ENCODE data around the gene HOXA2. TPM values are rescaled to one million over a fixed set of nuclear protein-coding genes. Genes with fewer than 3 reads are reported as not detected.

The HOXA2 gene
- total and polyA plus RNA-seq, 2 of the 8 experiments (the other 6 are each of a cell fraction or from before 2014, with no cell fraction given), result not detected

DNA sequence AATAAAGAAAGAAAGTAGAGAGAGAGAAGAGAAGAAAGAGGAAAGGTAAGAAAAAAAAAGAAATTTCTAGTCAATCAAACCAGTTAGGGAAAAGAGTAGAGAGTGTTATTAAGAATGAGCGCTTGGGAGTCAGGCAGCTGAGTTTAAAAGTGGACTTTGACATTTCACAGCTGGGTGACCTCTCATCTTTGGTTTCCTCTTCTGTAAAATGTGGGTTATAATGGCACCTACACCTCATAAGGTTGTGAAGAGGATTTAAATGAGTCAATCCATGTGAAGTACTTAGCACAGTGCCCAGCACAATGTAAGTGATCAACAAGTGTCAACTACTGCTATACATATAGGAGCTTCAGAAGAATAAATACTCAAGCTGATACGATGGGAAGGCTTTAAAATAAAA lies 18.8 kb downstream of the HOXA2 start:
- WGBS, 2 experiments (ENCODE audit: extremely low coverage in 1 of 2, insufficient coverage in 1 of 2, insufficient read length in 1 of 2, insufficient replicate concordance in 2 of 2, low coverage in 1 of 2, low lambda C conversion rate in 2 of 2, missing lambda C conversion rate in 1 of 2), result 86% methylated on average over 2 of the region's 2 CpGs; no CpG with 5 or more reads in 1 of the 2 experiments
- CTCF ChIA-PET (ENCODE audit: partially characterized antibody), result interaction anchor here (0.6 to 1.6 kb wide), 10 partner anchors 13 to 336 kb away, joined by 3 to 6 read pairs (median 3); partner anchors contain the start of gene HOXA5

More for the DNA sequence above, 18.8 kb downstream of the HOXA2 start:
- Histone ChIP-seq H3K4ac (replicated peaks; ENCODE audit: insufficient read length, low read depth, low read length) (no peak overlapping the region), H3K23me2 (ENCODE audit: low read depth, low read length) (no peaks in the 10 kb centered on the region; the same call in 1 of the 2 replicates), H3K79me2 (ENCODE audit: control insufficient read depth in 1 of 2, insufficient read depth in 2 of 2, low read length in 2 of 2) (no peaks in the 10 kb centered on the region), H3K4me3 (ENCODE audit: extremely low read depth in 1 of 4, insufficient read depth in 2 of 4, low read depth in 3 of 4, low read length in 4 of 4) (no peak overlapping the region), H2BK5ac (ENCODE audit: low read depth, low read length) (no peak overlapping the region), H3K36me3 (ENCODE audit: control insufficient read depth in 2 of 4, insufficient read depth in 4 of 4, low read length in 3 of 4) (no peaks in the 10 kb centered on the region; a peak in 1 of 8 replicates), H2AFZ (ENCODE audit: low read length) (no peak overlapping the region), H3K27ac (ENCODE audit: low read depth, low read length) (no peak overlapping the region), H4K91ac (replicated peaks; ENCODE audit: insufficient read length, low read length) (no peak overlapping the region), H2BK15ac (ENCODE audit: low read length) (no peak overlapping the region), H4K20me1 (replicated peaks in 1 of 2; ENCODE audit: control insufficient read depth in 1 of 2, insufficient read depth in 2 of 2, low read length in 2 of 2) (no peaks in the 10 kb centered on the region), H3K23ac (ENCODE audit: insufficient read length) (no peak overlapping the region), H4K8ac (ENCODE audit: extremely low read depth, insufficient read depth, low read length) (no peak overlapping the region), H3K4me1 (replicated peaks in 1 of 4; ENCODE audit: control insufficient read depth in 3 of 4, insufficient read depth in 4 of 4, low read length in 3 of 4) (peaks cover 0 to 3% (median 0%) of the 10 kb centered on the region in 4 experiments; a peak in 1 of 7 replicates), H2AK5ac (ENCODE audit: low read depth, low read length) (no peak overlapping the region), H3K18ac (ENCODE audit: extremely low read depth, low read length) (no peak overlapping the region), H3K56ac (replicated peaks; ENCODE audit: insufficient read length, low read depth, low read length) (no peak overlapping the region), H3K27me3 (replicated peaks in 1 of 4; ENCODE audit: control insufficient read depth in 3 of 4, extremely low read depth in 1 of 4, insufficient read depth in 3 of 4, low read length in 3 of 4) (peaks cover 21 to 24% (median 23%) of the 10 kb centered on the region in 4 experiments), H3K9me3 (ENCODE audit: insufficient read depth in 2 of 2, low read depth in 1 of 2, low read length in 1 of 2) (peaks cover 0 to 2% of the 10 kb centered on the region in 2 experiments; a peak in 1 of 4 replicates), H4K5ac (ENCODE audit: insufficient read length, low read depth, low read length) (no peak overlapping the region), H3K4me2 (ENCODE audit: insufficient read depth in 1 of 2, low read depth in 2 of 2, low read length in 2 of 2) (no peak overlapping the region), H3K14ac (ENCODE audit: insufficient read length) (no peak overlapping the region), H2BK20ac (ENCODE audit: low read length) (no peak overlapping the region), H2BK12ac (ENCODE audit: low read depth, low read length) (no peak overlapping the region), H2BK120ac (replicated peaks; ENCODE audit: low read depth, low read length) (no peak overlapping the region), H3K9ac (replicated peaks in 1 of 4; ENCODE audit: extremely low read depth in 1 of 4, low read depth in 3 of 4, low read length in 3 of 4) (no peak overlapping the region), H3K79me1 (ENCODE audit: low read depth, low read length) (no peaks in the 10 kb centered on the region)
- TF ChIP-seq YY1 (IDR thresholded peaks at IDR 0.05; ENCODE audit: low read depth, low read length) (no peak), JUND (IDR thresholded peaks at IDR 0.05; ENCODE audit: low read length) (no peak), POLR2AphosphoS5 (IDR thresholded peaks at IDR 0.05; ENCODE audit: low read depth, low read length) (no peak), RNF2 (IDR thresholded peaks at IDR 0.05; ENCODE audit: borderline replicate concordance, low read depth, low read length, missing control alignments, poor library complexity, severe bottlenecking) (no peak), CREB1 (IDR thresholded peaks at IDR 0.05) (no peak), MAFK (IDR thresholded peaks at IDR 0.05; ENCODE audit: low read depth, low read length) (no peak), CHD2 (IDR thresholded peaks at IDR 0.05; ENCODE audit: low read length) (no peak), PHF8 (conservative IDR thresholded peaks at IDR 0.05; ENCODE audit: low read depth, low read length) (no peak), SP1 (IDR thresholded peaks at IDR 0.05; ENCODE audit: low read depth, low read length) (no peak), GABPA (IDR thresholded peaks at IDR 0.05; ENCODE audit: borderline replicate concordance, insufficient read depth, low read length) (no peak)
- TF ChIP-seq, protein P1, sequence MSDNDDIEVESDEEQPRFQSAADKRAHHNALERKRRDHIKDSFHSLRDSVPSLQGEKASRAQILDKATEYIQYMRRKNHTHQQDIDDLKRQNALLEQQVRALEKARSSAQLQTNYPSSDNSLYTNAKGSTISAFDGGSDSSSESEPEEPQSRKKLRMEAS (IDR thresholded peaks at IDR 0.05), result no peak
- TF ChIP-seq, protein P2, sequence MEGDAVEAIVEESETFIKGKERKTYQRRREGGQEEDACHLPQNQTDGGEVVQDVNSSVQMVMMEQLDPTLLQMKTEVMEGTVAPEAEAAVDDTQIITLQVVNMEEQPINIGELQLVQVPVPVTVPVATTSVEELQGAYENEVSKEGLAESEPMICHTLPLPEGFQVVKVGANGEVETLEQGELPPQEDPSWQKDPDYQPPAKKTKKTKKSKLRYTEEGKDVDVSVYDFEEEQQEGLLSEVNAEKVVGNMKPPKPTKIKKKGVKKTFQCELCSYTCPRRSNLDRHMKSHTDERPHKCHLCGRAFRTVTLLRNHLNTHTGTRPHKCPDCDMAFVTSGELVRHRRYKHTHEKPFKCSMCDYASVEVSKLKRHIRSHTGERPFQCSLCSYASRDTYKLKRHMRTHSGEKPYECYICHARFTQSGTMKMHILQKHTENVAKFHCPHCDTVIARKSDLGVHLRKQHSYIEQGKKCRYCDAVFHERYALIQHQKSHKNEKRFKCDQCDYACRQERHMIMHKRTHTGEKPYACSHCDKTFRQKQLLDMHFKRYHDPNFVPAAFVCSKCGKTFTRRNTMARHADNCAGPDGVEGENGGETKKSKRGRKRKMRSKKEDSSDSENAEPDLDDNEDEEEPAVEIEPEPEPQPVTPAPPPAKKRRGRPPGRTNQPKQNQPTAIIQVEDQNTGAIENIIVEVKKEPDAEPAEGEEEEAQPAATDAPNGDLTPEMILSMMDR (IDR thresholded peaks at IDR 0.05; ENCODE audit: control extremely low read depth in 1 of 3, insufficient read depth in 1 of 3, low read depth in 1 of 3, low read length in 3 of 3), result no peak
- no peak for FAIRE-seq
- POLR2A ChIA-PET (ENCODE audit: partially characterized antibody), result interaction anchor here (0.7 kb wide), 1 partner anchor 13 kb away, joined by 3 read pairs; no protein-coding TSS in a partner anchor
- no peak for DNase-seq (ENCODE audit: low read depth in 1 of 2, low spot score in 2 of 2)
